Right atrium auricular region (tissue), 2 donors: Measurements from ENCODE around the gene CBY2. TPM values are rescaled to one million over a fixed set of nuclear protein-coding genes. Genes with fewer than 3 reads are reported as not detected.

ENCODE experiments used
- DNase-seq: peaks from one replicate; pipeline ENCODE4 v3.0.0-alpha.2; 2019; ENCODE audit warnings: low spot score
- H3K27ac ChIP-seq, 2 donors: fragments of 200-600 bp; sonication (generic); 1 replicate in 1 of 2; 2 replicates in 1 of 2; pipeline ENCODE4 v1.5.1; 2016 to 2019
- H3K27me3 ChIP-seq, 2 donors: fragments of 200-600 bp; sonication (generic); one replicate each; pipeline versions ENCODE4 v1.5.1 to v1.6.0; 2017 to 2019
- H3K36me3 ChIP-seq: fragments of 200-600 bp; sonication (generic); one replicate; pipeline ENCODE4 v1.5.1; 2016
- H3K4me1 ChIP-seq, 2 donors: fragments of 200-600 bp; sonication (generic); one replicate each; pipeline versions ENCODE4 v1.5.1 to v1.6.0; 2017 to 2019
- H3K4me3 ChIP-seq, 2 donors: fragments of 200-600 bp; sonication (generic); 1 replicate in 1 of 2; 2 replicates in 1 of 2; pipeline ENCODE4 v1.5.1; 2017 to 2019; ENCODE audit warnings: mild to moderate bottlenecking in 1 of 2, moderate library complexity in 1 of 2
- H3K9me3 ChIP-seq, 2 donors: fragments of 200-600 bp; sonication (generic); one replicate each; pipeline ENCODE4 v1.5.1; 2019
- total RNA-seq, 2 donors: library from RNA; depleted of rRNA; stranded (reverse); fragments of >200 nt; gene quantifications; one replicate each; pipeline ENCODE4 v1.1.0, GENCODE V29; 2016
- TF ChIP-seq, protein P1 (sequence below), 2 donors: fragments of 200-600 bp; sonication (generic); IDR thresholded peaks; one replicate each; pipeline ENCODE4 v1.5.1; 2019; ENCODE audit warnings: antibody characterized with exemption in 2 of 2

CBY2 gene
- total RNA-seq, 2 donors from 2014 or later = not detected

DNA sequence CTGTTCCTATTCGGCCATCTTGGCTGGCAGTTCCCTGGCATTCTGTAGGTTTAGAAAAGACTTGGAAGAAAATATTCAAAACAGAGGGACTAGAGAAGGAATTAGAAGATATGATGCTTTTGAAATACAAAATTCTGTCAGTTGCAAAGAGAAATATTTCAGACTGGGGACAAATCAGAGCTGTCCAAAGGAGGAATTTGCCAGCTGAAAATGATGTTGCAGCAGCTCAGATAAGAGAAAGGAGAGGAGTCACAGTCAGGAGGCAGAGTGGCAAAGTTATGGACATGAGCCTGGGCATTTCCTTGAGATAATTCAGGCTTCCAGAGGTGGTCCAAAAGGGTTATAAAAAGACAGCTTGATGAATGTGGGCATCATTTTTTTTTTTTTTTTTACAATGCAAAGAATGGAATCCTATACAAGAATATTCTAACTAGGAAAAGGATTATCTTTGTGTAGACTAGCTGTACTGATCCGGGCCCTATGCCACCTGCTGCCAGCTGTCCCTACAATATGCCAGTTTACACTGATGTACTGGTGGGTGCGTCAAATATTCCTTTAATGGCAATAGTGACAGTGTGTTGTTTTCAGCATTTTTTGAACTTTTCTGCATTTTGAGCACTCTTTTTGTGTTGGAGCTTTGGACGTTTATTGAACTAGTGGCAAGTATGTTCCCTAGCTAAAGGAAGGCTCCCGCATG, 31.8 kb upstream of the CBY2 start:
- Histone ChIP-seq H3K4me3 (no peak overlapping the region), H3K36me3 (no peaks in the 10 kb centered on the region), H3K27me3 (no peaks in the 10 kb centered on the region), H3K4me1 (no peaks in the 10 kb centered on the region), H3K9me3 (no peaks in the 10 kb centered on the region), H3K27ac (no peak overlapping the region)
- TF ChIP-seq, protein P1, sequence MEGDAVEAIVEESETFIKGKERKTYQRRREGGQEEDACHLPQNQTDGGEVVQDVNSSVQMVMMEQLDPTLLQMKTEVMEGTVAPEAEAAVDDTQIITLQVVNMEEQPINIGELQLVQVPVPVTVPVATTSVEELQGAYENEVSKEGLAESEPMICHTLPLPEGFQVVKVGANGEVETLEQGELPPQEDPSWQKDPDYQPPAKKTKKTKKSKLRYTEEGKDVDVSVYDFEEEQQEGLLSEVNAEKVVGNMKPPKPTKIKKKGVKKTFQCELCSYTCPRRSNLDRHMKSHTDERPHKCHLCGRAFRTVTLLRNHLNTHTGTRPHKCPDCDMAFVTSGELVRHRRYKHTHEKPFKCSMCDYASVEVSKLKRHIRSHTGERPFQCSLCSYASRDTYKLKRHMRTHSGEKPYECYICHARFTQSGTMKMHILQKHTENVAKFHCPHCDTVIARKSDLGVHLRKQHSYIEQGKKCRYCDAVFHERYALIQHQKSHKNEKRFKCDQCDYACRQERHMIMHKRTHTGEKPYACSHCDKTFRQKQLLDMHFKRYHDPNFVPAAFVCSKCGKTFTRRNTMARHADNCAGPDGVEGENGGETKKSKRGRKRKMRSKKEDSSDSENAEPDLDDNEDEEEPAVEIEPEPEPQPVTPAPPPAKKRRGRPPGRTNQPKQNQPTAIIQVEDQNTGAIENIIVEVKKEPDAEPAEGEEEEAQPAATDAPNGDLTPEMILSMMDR (IDR thresholded peaks at IDR 0.05) = no peak
- DNase-seq = no peak

DNA sequence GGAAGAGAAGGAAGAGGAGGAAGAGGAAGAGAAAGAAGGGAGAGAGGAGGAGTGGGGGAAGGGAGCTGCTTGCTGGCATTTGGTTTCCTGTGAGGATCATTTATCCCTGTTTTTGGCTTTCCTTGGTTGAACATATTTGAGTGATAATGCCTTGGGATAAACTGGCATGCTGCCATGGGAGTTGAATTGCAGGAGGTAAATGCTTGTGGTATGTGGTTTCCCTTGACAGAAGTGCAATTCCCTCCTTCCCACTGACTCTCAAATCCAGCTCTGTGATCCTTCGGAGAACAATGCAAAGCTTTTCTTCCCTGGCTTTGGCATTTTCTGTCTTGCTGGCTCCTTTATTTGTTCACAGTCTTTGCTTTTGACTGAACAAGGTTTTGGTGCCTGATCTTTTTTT, 27.2 kb upstream of the CBY2 start:
- H3K36me3 ChIP-seq = no peaks in the 10 kb centered on the region
- H3K9me3 ChIP-seq = no peaks in the 10 kb centered on the region
- no peak for DNase-seq
- H3K4me3 ChIP-seq = no peak overlapping the region
- no peaks in the 10 kb centered on the region for H3K4me1 ChIP-seq
- H3K27me3 ChIP-seq = no peaks in the 10 kb centered on the region
- no peak overlapping the region for H3K27ac ChIP-seq
- TF ChIP-seq, protein P1 (IDR thresholded peaks at IDR 0.05) = no peak

DNA sequence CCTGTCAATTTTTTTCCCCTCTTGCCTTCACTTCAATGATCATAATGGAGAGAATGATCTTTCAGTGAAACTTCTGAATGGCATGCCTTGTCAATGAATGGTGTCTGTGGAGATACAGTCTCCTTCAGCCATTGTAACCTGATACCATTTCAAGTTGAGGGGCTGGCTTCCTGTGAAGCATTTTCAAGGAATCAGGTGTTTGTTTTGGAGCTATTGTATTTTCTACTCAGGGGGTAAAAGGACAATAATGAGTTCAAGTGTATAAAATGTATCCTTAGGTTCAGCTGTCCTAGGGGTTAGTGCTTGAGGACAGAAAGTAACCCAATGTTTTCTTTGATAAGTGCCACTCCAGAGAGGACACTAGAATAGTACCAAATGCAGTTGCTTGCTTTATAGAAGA, 23.8 kb upstream of the CBY2 start:
- TF ChIP-seq, protein P1 (IDR thresholded peaks at IDR 0.05) = no peak
- Histone ChIP-seq H3K27me3 (no peaks in the 10 kb centered on the region), H3K9me3 (no peaks in the 10 kb centered on the region), H3K4me3 (no peak overlapping the region), H3K27ac (no peak overlapping the region), H3K4me1 (no peaks in the 10 kb centered on the region), H3K36me3 (no peaks in the 10 kb centered on the region)
- no peak for DNase-seq

DNA sequence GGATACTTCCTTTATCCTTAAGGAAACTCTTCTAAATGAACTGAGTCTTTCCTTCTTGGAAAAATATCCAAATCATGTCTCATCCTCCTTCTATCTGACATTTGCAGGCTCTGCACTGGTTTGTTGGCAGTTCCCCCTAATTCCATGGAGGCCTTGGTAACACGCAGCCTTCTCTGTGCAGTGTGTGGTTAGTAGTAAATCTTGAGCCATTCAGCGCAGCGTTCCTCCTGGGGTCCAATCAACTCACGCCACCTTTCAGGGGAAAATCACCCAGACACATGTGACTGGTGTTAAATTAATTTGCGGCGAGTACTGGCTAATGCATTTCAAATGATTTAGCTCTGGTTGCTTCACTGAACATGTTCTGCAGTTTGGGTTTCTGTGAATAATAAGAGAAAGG, 21.0 kb upstream of the CBY2 start:
- Histone ChIP-seq H3K27me3 (no peaks in the 10 kb centered on the region), H3K4me3 (no peak overlapping the region), H3K9me3 (no peaks in the 10 kb centered on the region), H3K36me3 (no peaks in the 10 kb centered on the region), H3K27ac (no peak overlapping the region), H3K4me1 (no peaks in the 10 kb centered on the region)
- TF ChIP-seq, protein P1 (IDR thresholded peaks at IDR 0.05) = no peak
- no peak for DNase-seq

DNA sequence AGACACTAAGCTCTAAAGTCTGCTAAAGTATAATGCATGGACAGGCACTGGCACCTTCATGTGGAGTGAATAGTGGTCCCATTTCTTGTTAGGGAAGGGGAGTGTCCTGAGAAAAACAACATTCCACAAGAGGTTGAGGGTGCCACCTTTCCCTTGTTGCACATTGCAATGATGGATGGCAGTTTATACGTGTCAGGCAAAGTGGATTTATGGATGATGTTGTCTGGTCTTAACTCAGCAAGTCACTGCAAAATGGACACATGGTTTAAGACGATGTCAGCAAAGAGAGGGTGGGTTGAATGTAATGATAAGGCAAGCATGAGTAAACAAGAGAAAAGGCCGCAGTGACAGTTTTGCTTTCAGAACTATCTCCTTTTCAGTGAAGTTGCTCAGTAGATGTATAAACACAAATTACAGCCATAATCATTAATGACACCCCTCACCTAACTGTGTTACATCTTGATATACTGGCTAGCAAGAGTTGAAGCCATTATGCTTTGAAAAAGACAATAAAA, 19.6 kb upstream of the CBY2 start:
- no peaks in the 10 kb centered on the region for H3K4me1 ChIP-seq
- TF ChIP-seq, protein P1 (IDR thresholded peaks at IDR 0.05) = no peak
- no peak overlapping the region for H3K27ac ChIP-seq
- H3K9me3 ChIP-seq = no peaks in the 10 kb centered on the region
- H3K36me3 ChIP-seq = no peaks in the 10 kb centered on the region
- DNase-seq = no peak
- no peaks in the 10 kb centered on the region for H3K27me3 ChIP-seq
- H3K4me3 ChIP-seq = no peak overlapping the region

GRCh38 chr13:45683701-45684100, 18.4 kb upstream of the CBY2 start:
- no peak for DNase-seq
- H3K4me3 ChIP-seq = no peak overlapping the region
- no peaks in the 10 kb centered on the region for H3K9me3 ChIP-seq
- no peaks in the 10 kb centered on the region for H3K4me1 ChIP-seq
- no peak overlapping the region for H3K27ac ChIP-seq
- no peaks in the 10 kb centered on the region for H3K36me3 ChIP-seq
- TF ChIP-seq, protein P1 (IDR thresholded peaks at IDR 0.05) = no peak
- no peaks in the 10 kb centered on the region for H3K27me3 ChIP-seq
